Panc1 (cell line): ENCODE results near the gene SIRPA. TPM values are rescaled to one million over a fixed set of nuclear protein-coding genes. Genes with fewer than 3 reads are reported as not detected.

Source experiments
- ATAC-seq: fragments of 200-7000 bp; cut with Tn5 transposase; 2 replicates; pipeline ENCODE4 v1.9.1; 2020; ENCODE audit warnings: mild to moderate bottlenecking, moderate library complexity
- BruUV-seq: library from RNA; stranded (reverse); fragments of 400-500 nt; replicated peaks from 2 replicates; lab custom pipeline; 2021; lab: Mats Ljungman, UMichigan
- CTCF ChIA-PET: fragments of 300-600 bp; sonication (Branson Sonifier 250); formaldehyde crosslinking; loops from one replicate; lab custom pipeline; 2022; ENCODE audit warnings: antibody characterized with exemption; lab: Charles Lee
- POLR2A ChIA-PET: fragments of 300-600 bp; sonication (Branson Sonifier 250); formaldehyde crosslinking; loops from one replicate; lab custom pipeline; 2022; ENCODE audit warnings: antibody characterized with exemption; lab: Charles Lee
- DNase-seq: peaks from one replicate; pipeline ENCODE4 v3.0.0-alpha.2; 2010; ENCODE audit warnings: low read depth, low spot score
- H3K27ac ChIP-seq: 2 replicates; pipeline ENCODE4 v1.5.1; 2011; ENCODE audit warnings: mild to moderate bottlenecking, low read length, inconsistent platforms
- H3K27me3 ChIP-seq: fragments of 200-500 bp; sonication (Bioruptor generic); 2 replicates; pipeline ENCODE4 v1.6.0; 2014; ENCODE audit warnings: low read length, inconsistent platforms; ENCODE audit not compliant: control insufficient read depth, insufficient read depth
- H3K36me3 ChIP-seq: fragments of 200-500 bp; sonication (Bioruptor generic); 2 replicates; pipeline ENCODE4 v1.5.1; 2014; ENCODE audit warnings: inconsistent platforms, mild to moderate bottlenecking, low read length, moderate library complexity; ENCODE audit not compliant: control insufficient read depth, insufficient read depth
- H3K4me1 ChIP-seq: 2 replicates; pipeline ENCODE4 v1.5.1; 2011; ENCODE audit warnings: inconsistent platforms, mild to moderate bottlenecking, low read length, moderate library complexity; ENCODE audit not compliant: control insufficient read depth, insufficient read depth
- H3K4me3 ChIP-seq, 2 experiments: 2 replicates each; pipeline ENCODE4 v1.5.1; 2011 to 2012; ENCODE audit warnings: low read depth in 2 of 2, low read length in 2 of 2, mild to moderate bottlenecking in 2 of 2, inconsistent platforms in 1 of 2, moderate library complexity in 1 of 2
- H3K9me3 ChIP-seq: fragments of 200-500 bp; sonication (Bioruptor generic); 2 replicates; pipeline ENCODE4 v1.5.1; 2014; ENCODE audit warnings: low read depth, mild to moderate bottlenecking, inconsistent platforms, low read length, moderate library complexity; ENCODE audit not compliant: control insufficient read depth, insufficient read depth
- CTCF ChIP-seq: fragments of 450-650 bp; IDR thresholded peaks from 2 replicates; pipeline ENCODE4 v1.5.1; 2017; ENCODE audit warnings: mild to moderate bottlenecking
- POLR2AphosphoS5 ChIP-seq: IDR thresholded peaks from 2 replicates; pipeline ENCODE4 v1.6.1; 2012; ENCODE audit warnings: mild to moderate bottlenecking, low read depth, low read length, moderate library complexity
- REST ChIP-seq, 2 experiments: IDR thresholded peaks; 2 replicates each; pipeline ENCODE4 v1.6.1; 2011 to 2012; ENCODE audit warnings: low read depth in 2 of 2, control low read depth in 1 of 2, low read length in 1 of 2, mild to moderate bottlenecking in 1 of 2, moderate library complexity in 1 of 2; ENCODE audit not compliant: insufficient read depth in 1 of 2
- SIN3A ChIP-seq: IDR thresholded peaks from 2 replicates; pipeline ENCODE4 v1.6.1; 2012; ENCODE audit warnings: low read depth, mild to moderate bottlenecking, low read length, moderate library complexity, borderline replicate concordance; ENCODE audit not compliant: insufficient read depth
- TCF7L2 ChIP-seq: IDR thresholded peaks from 2 replicates; pipeline ENCODE4 v1.6.1; 2011; ENCODE audit warnings: mild to moderate bottlenecking, low read depth, low read length, inconsistent platforms
- in situ Hi-C: cut with HindIII; loops from 2 replicates; pipeline ENCODE4 v1.10.0; 2016; ENCODE audit warnings: low sequenced_read_pairs, low pct_unique_long_range_greater_than_20kb
- intact Hi-C: fragments of 100-400 bp; cut with micrococcal nuclease; formaldehyde crosslinking; loops from one replicate; pipeline ENCODE4 v1.10.0; 2022; ENCODE audit not compliant: unreplicated experiment
- total RNA-seq: library from RNA; stranded (reverse); gene quantifications from one replicate; pipeline ENCODE4 v1.2.1, GENCODE V29; 2021; ENCODE audit not compliant: unreplicated experiment

Gene SIRPA
- total RNA-seq, 1 experiment from 2014 or later, result 2.4 TPM

- no peaks in the 10 kb centered on the region for H3K36me3 ChIP-seq
- H3K4me3 ChIP-seq, result no peak overlapping the region
- H3K4me1 ChIP-seq, result no peaks in the 10 kb centered on the region
- in situ Hi-C loops, result no loop called here
- BruUV-seq, result no TSS peak
- no peaks in the 10 kb centered on the region for H3K9me3 ChIP-seq
- no peak overlapping the region for H3K27ac ChIP-seq
- peaks cover 2% of the 10 kb centered on the region; the same call in 1 of the 2 replicates for H3K27me3 ChIP-seq
- ChIA-PET CTCF (no interaction called here), POLR2A (no interaction called here)
- intact Hi-C loops, result no loop called here
- ATAC-seq (no peak), DNase-seq (no peak)
- TF ChIP-seq SIN3A (no peak), TCF7L2 (no peak), REST (IDR thresholded peaks at IDR 0.05; ENCODE audit: insufficient read depth in 1 of 2, low read depth in 2 of 2, low read length in 1 of 2) (no peak), POLR2AphosphoS5 (no peak), CTCF (no peak)
Measured at GRCh38 chr20:1927217-1927616, 32.0 kb downstream of the SIRPA start.

DNA sequence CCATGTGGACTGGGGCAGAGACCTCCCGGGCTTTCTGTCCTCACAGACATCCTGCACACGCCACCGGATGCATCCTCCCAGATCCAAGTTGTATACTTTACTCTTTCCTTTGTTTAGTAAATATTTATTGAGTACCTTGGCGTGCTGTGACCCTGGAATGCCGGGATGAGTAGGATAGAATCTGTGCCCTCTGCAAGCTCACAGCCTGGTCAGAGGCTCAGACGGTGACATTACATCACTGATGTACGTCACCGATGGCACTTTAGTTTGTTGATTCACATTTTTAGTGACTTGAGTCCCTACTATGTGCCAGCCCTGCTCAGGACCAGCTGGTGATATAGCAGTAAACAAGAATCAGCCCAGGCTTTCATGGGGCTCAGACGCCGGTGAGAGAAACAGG is 32.9 kb downstream of the SIRPA start:
- peaks cover 2% of the 10 kb centered on the region; the same call in 1 of the 2 replicates for H3K27me3 ChIP-seq
- H3K4me3 ChIP-seq, result no peak overlapping the region
- H3K36me3 ChIP-seq, result no peaks in the 10 kb centered on the region
- BruUV-seq, result no TSS peak
- DNase-seq (no peak), ATAC-seq (no peak)
- TF ChIP-seq REST (IDR thresholded peaks at IDR 0.05; ENCODE audit: insufficient read depth in 1 of 2, low read depth in 2 of 2, low read length in 1 of 2) (no peak), POLR2AphosphoS5 (no peak), TCF7L2 (no peak), CTCF (no peak)
- CTCF ChIA-PET, result no interaction called here
- POLR2A ChIA-PET, result no interaction called here
- no peaks in the 10 kb centered on the region for H3K9me3 ChIP-seq
- H3K4me1 ChIP-seq, result no peaks in the 10 kb centered on the region
- intact Hi-C loops (no loop called here), in situ Hi-C loops (no loop called here)
- no peak overlapping the region for H3K27ac ChIP-seq
